ENCODE results near the gene RAPGEFL1. TPM values are rescaled to one million over a fixed set of nuclear protein-coding genes. Genes with fewer than 3 reads are reported as not detected.
"Not testable (repeated sequence)": the region's sequence is repeated elsewhere in the genome, so short reads cannot be mapped to it uniquely, and the experiment has no call there.

Gene RAPGEFL1
- total RNA-seq, 1 experiment from 2014 or later: 8.9 TPM

DNA sequence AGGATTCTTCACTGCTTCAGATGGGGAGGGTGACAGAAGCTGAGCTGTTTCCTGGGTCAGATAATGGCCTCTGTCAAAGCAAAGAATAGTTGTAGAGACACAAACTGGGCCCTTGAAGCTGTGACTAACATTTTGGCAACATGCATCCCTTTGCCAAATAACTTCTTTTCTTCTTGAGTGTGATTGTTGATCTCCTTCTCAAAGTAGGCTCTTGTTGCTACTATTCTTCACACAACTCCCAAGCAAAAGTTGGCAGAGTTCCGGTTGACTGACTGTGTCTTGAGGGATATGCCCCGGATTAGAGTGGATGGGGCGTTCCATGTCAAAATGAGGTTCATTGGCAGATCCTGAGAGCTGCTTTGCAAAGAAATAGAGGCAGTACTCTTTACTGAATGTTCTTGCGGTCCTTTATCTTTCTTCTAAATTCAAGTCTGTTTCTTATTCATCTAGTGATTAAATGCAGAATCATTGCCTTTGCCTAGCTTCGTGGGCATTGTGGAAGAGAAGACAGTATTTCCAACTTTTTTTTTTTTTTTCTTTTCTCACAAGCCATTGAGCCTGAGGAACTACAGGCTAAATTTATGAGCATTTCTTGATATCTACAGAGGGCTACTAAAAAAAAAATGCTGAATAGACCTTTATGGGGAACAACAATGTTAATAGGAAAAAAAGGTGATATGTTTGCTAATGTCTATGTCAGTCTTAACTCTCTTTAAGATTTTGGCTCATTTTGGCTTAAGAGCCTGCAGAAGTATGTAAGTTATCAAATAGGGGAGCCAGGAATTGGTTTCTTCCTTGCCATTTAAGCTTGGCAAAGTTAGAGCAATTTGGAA, 47.7 kb downstream of the RAPGEFL1 start:
- no peaks in the 10 kb centered on the region for H3K36me3 ChIP-seq (ENCODE audit: insufficient read depth, low read length)
- no peak for DNase-seq
- no peak overlapping the region for H2AFZ ChIP-seq (ENCODE audit: low read length)
- H3K27ac ChIP-seq (ENCODE audit: low read length): no peak overlapping the region
- H3K4me3 ChIP-seq (ENCODE audit: low read length): no peak overlapping the region
- H3K9ac ChIP-seq (ENCODE audit: low read length): no peak overlapping the region
- H3K79me2 ChIP-seq (ENCODE audit: low read length): peaks cover 69% of the 10 kb centered on the region
- H3K9me2 ChIP-seq (replicated peaks; ENCODE audit: insufficient read depth, low read length): no peaks in the 10 kb centered on the region
- peaks cover 4% of the 10 kb centered on the region for H3K4me1 ChIP-seq (ENCODE audit: low read length)
- no peaks in the 10 kb centered on the region for H4K20me1 ChIP-seq (ENCODE audit: insufficient read depth, low read depth, low read length)
- H3K27me3 ChIP-seq (ENCODE audit: low read length): no peaks in the 10 kb centered on the region
- no peak overlapping the region for H3K4me2 ChIP-seq (ENCODE audit: low read depth, low read length, poor library complexity, severe bottlenecking)
- no peaks in the 10 kb centered on the region for H3K9me3 ChIP-seq (ENCODE audit: low read length)

DNA sequence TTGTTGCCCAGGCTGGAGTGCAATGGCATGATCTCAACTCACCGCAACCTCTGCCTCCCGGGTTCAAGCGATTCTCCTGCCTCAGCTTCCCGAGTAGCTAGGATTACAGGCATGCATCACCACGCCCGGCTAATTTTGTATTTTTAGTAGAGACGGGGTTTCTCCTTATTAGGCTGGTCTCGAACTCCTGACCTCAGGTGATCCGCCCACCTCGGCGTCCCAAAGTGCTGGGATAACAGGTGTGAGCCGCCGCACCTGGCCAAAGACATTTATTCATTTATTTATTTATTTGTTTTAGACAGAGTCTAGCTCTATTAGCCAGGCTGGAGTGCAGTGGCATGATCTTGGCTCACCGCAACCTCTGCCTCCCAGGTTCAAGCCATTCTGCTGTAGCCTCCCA, 51.9 kb downstream of the RAPGEFL1 start:
- peaks cover 65% of the 10 kb centered on the region for H3K79me2 ChIP-seq (ENCODE audit: low read length)
- not testable (repeated sequence) for H3K9me2 ChIP-seq (replicated peaks; ENCODE audit: insufficient read depth, low read length); H3K4me3 ChIP-seq (ENCODE audit: low read length); H3K27ac ChIP-seq (ENCODE audit: low read length); H3K4me1 ChIP-seq (ENCODE audit: low read length); H4K20me1 ChIP-seq (ENCODE audit: insufficient read depth, low read depth, low read length); H3K4me2 ChIP-seq (ENCODE audit: low read depth, low read length, poor library complexity, severe bottlenecking); H2AFZ ChIP-seq (ENCODE audit: low read length); H3K9ac ChIP-seq (ENCODE audit: low read length); H3K27me3 ChIP-seq (ENCODE audit: low read length); H3K36me3 ChIP-seq (ENCODE audit: insufficient read depth, low read length); DNase-seq; H3K9me3 ChIP-seq (ENCODE audit: low read length)

DNA sequence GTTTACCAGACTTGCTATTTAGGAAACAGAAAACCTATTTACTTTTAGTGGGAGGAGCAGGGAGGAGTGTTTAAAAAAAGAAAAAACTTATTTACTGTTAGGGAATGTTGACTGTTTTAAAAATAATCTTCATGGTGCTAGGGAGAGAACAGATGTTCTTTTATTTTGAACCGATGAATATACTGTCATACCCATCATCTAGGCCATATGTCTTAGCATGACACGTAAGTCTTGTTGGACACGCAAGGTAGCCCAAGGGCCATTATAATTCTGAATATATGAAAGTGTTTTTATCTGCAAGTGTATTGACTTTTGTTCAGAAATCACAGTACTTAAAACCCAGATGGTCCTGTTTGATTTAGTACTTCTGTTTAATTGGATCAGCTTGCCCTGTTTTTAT, 53.4 kb downstream of the RAPGEFL1 start:
- H3K9me3 ChIP-seq (ENCODE audit: low read length): no peaks in the 10 kb centered on the region
- no peak for DNase-seq
- no peak overlapping the region for H2AFZ ChIP-seq (ENCODE audit: low read length)
- H3K36me3 ChIP-seq (ENCODE audit: insufficient read depth, low read length): peaks cover 8% of the 10 kb centered on the region
- no peak overlapping the region for H3K4me2 ChIP-seq (ENCODE audit: low read depth, low read length, poor library complexity, severe bottlenecking)
- no peaks in the 10 kb centered on the region for H3K9me2 ChIP-seq (replicated peaks; ENCODE audit: insufficient read depth, low read length)
- no peak overlapping the region for H3K4me3 ChIP-seq (ENCODE audit: low read length)
- H3K4me1 ChIP-seq (ENCODE audit: low read length): no peaks in the 10 kb centered on the region
- no peaks in the 10 kb centered on the region for H3K27me3 ChIP-seq (ENCODE audit: low read length)
- H3K9ac ChIP-seq (ENCODE audit: low read length): no peak overlapping the region
- no peak overlapping the region for H3K27ac ChIP-seq (ENCODE audit: low read length)
- H3K79me2 ChIP-seq (ENCODE audit: low read length): peaks cover 52% of the 10 kb centered on the region
- H4K20me1 ChIP-seq (ENCODE audit: insufficient read depth, low read depth, low read length): no peaks in the 10 kb centered on the region

DNA sequence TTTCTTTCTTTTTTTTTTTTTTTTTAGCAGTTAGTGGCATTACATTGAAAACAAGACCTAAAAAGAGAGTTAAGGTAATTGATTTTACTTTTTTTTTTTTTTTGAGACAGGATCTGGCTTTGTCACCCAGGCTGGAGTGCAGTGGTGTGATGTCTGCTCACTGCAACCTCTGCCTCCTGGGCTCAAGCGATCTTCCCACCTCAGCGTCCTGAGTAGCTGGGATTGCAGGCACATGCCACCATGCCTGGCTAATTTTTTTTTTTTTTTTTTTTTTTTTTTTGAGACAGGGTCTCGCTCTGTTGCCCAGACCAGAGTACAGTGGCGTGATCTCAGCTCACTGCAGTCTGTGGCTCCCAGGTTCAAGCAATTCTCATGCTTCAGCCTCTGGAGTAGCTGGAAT, 54.7 kb downstream of the RAPGEFL1 start:
- not testable (repeated sequence) for H3K4me3 ChIP-seq (ENCODE audit: low read length); DNase-seq; H3K36me3 ChIP-seq (ENCODE audit: insufficient read depth, low read length); H3K4me1 ChIP-seq (ENCODE audit: low read length); H2AFZ ChIP-seq (ENCODE audit: low read length); H3K9ac ChIP-seq (ENCODE audit: low read length); H4K20me1 ChIP-seq (ENCODE audit: insufficient read depth, low read depth, low read length); H3K27ac ChIP-seq (ENCODE audit: low read length); H3K9me3 ChIP-seq (ENCODE audit: low read length); H3K27me3 ChIP-seq (ENCODE audit: low read length); H3K9me2 ChIP-seq (replicated peaks; ENCODE audit: insufficient read depth, low read length); H3K4me2 ChIP-seq (ENCODE audit: low read depth, low read length, poor library complexity, severe bottlenecking)
- H3K79me2 ChIP-seq (ENCODE audit: low read length): peaks cover 51% of the 10 kb centered on the region

DNA sequence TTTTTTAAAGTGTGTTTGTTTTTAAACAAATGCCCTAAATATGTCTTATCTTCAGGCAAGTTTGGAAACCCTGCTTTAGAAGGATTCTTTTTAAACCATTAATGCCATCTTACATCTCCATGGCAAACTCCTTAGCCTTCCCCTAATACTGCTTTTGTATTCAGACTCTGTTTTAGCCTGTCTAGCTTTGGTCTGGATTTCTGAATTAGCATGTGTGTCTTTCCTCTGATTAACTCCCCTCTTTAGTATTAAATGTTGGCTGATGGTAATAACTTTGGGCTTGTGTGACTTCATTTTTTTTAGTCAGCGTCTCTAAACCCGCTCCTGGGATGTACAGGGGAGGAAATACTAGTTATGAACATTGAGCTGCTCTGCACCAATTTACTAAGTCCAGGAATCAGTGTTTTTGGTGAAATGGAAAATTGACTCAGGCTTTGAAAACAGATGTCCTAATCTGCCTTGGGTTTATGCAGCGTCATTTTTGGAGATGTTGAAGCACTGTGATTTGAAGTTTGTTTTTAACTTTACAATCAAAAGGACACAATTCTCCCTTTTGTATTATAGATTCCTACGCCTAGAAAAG, 64.1 kb downstream of the RAPGEFL1 start:
- no peak overlapping the region for H3K9ac ChIP-seq (ENCODE audit: low read length)
- H3K27me3 ChIP-seq (ENCODE audit: low read length): no peaks in the 10 kb centered on the region
- H3K4me3 ChIP-seq (ENCODE audit: low read length): no peak overlapping the region
- H3K79me2 ChIP-seq (ENCODE audit: low read length): peaks cover 75% of the 10 kb centered on the region
- no peaks in the 10 kb centered on the region for H3K36me3 ChIP-seq (ENCODE audit: insufficient read depth, low read length)
- H3K9me3 ChIP-seq (ENCODE audit: low read length): no peaks in the 10 kb centered on the region
- no peak overlapping the region for H2AFZ ChIP-seq (ENCODE audit: low read length)
- no peak overlapping the region for H3K27ac ChIP-seq (ENCODE audit: low read length)
- no peaks in the 10 kb centered on the region for H3K9me2 ChIP-seq (replicated peaks; ENCODE audit: insufficient read depth, low read length)
- no peak for DNase-seq
- no peaks in the 10 kb centered on the region for H4K20me1 ChIP-seq (ENCODE audit: insufficient read depth, low read depth, low read length)
- H3K4me1 ChIP-seq (ENCODE audit: low read length): peaks cover 21% of the 10 kb centered on the region
- no peak overlapping the region for H3K4me2 ChIP-seq (ENCODE audit: low read depth, low read length, poor library complexity, severe bottlenecking)

DNA sequence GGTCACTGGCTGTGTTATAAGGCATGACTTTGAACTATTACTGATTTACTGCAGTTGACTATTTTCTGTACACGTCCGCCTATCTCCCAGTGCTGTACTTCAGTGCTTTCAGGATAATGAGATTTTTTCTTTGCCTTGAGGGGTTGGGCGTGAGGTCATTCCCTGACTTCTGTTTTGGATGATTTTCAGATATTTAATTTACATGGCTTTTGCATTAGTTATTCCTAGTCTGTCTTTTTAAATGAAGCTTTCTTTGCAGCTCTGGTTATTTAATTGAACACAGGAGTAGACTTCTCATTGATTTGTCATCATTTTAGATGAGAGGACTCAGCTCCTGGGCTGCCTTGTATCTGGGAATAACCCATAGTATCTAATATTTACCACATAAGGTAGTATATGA, 65.5 kb downstream of the RAPGEFL1 start:
- peaks cover 73% of the 10 kb centered on the region for H3K79me2 ChIP-seq (ENCODE audit: low read length)
- no peak overlapping the region for H2AFZ ChIP-seq (ENCODE audit: low read length)
- no peaks in the 10 kb centered on the region for H4K20me1 ChIP-seq (ENCODE audit: insufficient read depth, low read depth, low read length)
- H3K36me3 ChIP-seq (ENCODE audit: insufficient read depth, low read length): no peaks in the 10 kb centered on the region
- no peak overlapping the region for H3K27ac ChIP-seq (ENCODE audit: low read length)
- DNase-seq: no peak
- no peak overlapping the region for H3K4me2 ChIP-seq (ENCODE audit: low read depth, low read length, poor library complexity, severe bottlenecking)
- no peak overlapping the region for H3K9ac ChIP-seq (ENCODE audit: low read length)
- no peaks in the 10 kb centered on the region for H3K27me3 ChIP-seq (ENCODE audit: low read length)
- H3K4me3 ChIP-seq (ENCODE audit: low read length): no peak overlapping the region
- no peaks in the 10 kb centered on the region for H3K9me2 ChIP-seq (replicated peaks; ENCODE audit: insufficient read depth, low read length)
- no peaks in the 10 kb centered on the region for H3K9me3 ChIP-seq (ENCODE audit: low read length)
- peaks cover 22% of the 10 kb centered on the region for H3K4me1 ChIP-seq (ENCODE audit: low read length)

DNA sequence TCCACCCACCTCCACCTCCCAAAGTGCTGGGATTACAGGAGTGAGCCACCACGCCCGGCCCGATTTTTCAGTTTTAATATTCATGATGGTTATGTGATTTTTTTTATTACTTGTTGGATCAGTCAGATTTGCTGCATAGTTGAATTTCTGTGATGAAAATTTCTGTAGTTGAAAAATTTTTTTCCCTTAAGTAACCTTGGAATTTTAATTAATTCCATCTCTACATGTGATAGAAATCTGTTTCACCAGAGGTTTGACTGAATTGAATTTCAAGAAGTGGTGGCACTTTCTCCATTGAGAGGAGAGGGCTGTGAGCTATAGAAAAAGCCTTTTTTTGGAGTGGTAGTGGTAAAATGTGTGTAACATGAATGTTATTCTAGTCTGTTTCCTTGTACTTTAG, 66.5 kb downstream of the RAPGEFL1 start:
- Histone ChIP-seq H3K79me2 (ENCODE audit: low read length) (peaks cover 77% of the 10 kb centered on the region), H4K20me1 (ENCODE audit: insufficient read depth, low read depth, low read length) (no peaks in the 10 kb centered on the region), H3K9ac (ENCODE audit: low read length) (no peak overlapping the region), H3K4me3 (ENCODE audit: low read length) (no peak overlapping the region), H3K9me3 (ENCODE audit: low read length) (no peaks in the 10 kb centered on the region), H3K36me3 (ENCODE audit: insufficient read depth, low read length) (no peaks in the 10 kb centered on the region), H3K4me1 (ENCODE audit: low read length) (peaks cover 29% of the 10 kb centered on the region), H3K27ac (ENCODE audit: low read length) (no peak overlapping the region), H2AFZ (ENCODE audit: low read length) (no peak overlapping the region), H3K27me3 (ENCODE audit: low read length) (no peaks in the 10 kb centered on the region), H3K9me2 (replicated peaks; ENCODE audit: insufficient read depth, low read length) (no peaks in the 10 kb centered on the region), H3K4me2 (ENCODE audit: low read depth, low read length, poor library complexity, severe bottlenecking) (no peak overlapping the region)
- no peak for DNase-seq

DNA sequence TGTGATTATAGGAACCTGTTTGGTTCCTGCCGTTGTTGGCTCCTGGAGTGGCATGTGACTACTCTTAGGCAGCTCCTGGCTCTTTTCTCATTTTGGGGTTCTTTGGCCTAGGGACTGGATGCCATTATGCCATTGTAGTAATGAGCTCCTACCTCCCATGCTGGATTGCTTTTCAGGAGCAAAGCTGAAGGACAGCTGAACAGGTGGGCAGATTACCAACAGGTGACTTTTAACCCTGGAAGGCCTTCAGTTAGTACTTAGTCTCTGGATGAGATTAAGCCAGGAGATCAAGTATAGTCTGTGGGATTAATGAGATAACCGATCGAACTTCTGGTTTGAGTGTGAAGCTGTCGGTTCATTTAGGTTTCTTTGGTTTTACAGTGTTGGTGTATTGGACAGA, 67.0 kb downstream of the RAPGEFL1 start:
- no peak overlapping the region for H2AFZ ChIP-seq (ENCODE audit: low read length)
- H3K27me3 ChIP-seq (ENCODE audit: low read length): no peaks in the 10 kb centered on the region
- no peaks in the 10 kb centered on the region for H3K9me3 ChIP-seq (ENCODE audit: low read length)
- H3K79me2 ChIP-seq (ENCODE audit: low read length): peaks cover 81% of the 10 kb centered on the region
- no peaks in the 10 kb centered on the region for H3K9me2 ChIP-seq (replicated peaks; ENCODE audit: insufficient read depth, low read length)
- peaks cover 34% of the 10 kb centered on the region for H3K4me1 ChIP-seq (ENCODE audit: low read length)
- DNase-seq: no peak
- H4K20me1 ChIP-seq (ENCODE audit: insufficient read depth, low read depth, low read length): no peaks in the 10 kb centered on the region
- H3K4me3 ChIP-seq (ENCODE audit: low read length): no peak overlapping the region
- no peak overlapping the region for H3K27ac ChIP-seq (ENCODE audit: low read length)
- H3K4me2 ChIP-seq (ENCODE audit: low read depth, low read length, poor library complexity, severe bottlenecking): no peak overlapping the region
- H3K9ac ChIP-seq (ENCODE audit: low read length): no peak overlapping the region
- H3K36me3 ChIP-seq (ENCODE audit: insufficient read depth, low read length): no peaks in the 10 kb centered on the region
